Right lobe of liver (tissue), 4 donors: ENCODE measurements around the gene ARMC3.

Source experiments
- CTCF ChIP-seq, 4 donors: fragments of 200-600 bp in 3 of 4; fragments of 450-650 bp in 1 of 4; IDR thresholded peaks; one replicate each; pipeline versions ENCODE4 v1.5.1 to v1.8.0; 2016 to 2022; ENCODE audit warnings: antibody characterized with exemption in 4 of 4, mild to moderate bottlenecking in 2 of 4
- POLR2A ChIP-seq: fragments of 450-650 bp; IDR thresholded peaks from one replicate; pipeline ENCODE4 v1.6.1; 2017; ENCODE audit warnings: antibody characterized with exemption, mild to moderate bottlenecking
- donor health status: DM: no; HTN: no; CAD: no.
- donor health status: DM: no; HTN: no; CAD: no.
- donor health status: DM: no; HTN: yes; CAD: no.

GRCh38 chr10:23069019-23069815 lies 141.4 kb downstream of the ARMC3 start:
- no peak for TF ChIP-seq CTCF (IDR thresholded peaks at IDR 0.05)
- TF ChIP-seq POLR2A: no peak
